ENCODE results near the gene TACR1. TPM values are rescaled to one million over a fixed set of nuclear protein-coding genes. Genes with fewer than 3 reads are reported as not detected.
A peak's percentile ranks its signal among the peaks of the same experiment; 100 is the strongest.

TACR1 gene
- total RNA-seq, 1 experiment from 2014 or later = not detected

DNA sequence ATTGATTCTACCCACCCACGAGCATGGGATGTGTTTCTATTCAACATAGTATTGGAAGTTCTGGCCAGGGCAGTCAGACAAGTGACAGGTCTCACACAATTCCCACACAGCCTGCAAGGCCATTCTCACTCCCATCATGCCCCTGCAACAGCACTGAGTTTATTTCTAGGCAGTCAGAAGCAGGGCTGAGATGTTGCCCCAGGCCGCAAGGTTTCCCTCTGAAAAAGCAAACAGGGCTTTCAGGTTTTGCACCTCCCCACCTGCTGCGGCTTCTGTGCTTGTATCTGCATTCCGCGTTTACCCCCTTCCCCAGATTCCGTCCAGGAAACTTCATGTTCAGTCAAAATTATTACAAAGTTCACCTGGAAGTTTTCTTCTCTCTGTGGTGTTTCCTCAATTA lies 9.4 kb upstream of the TACR1 start:
- Histone ChIP-seq H3K4me2 (peak overlapping the region; percentile 71), H4K20me1 (ENCODE audit: insufficient read depth) (no peaks in the 10 kb centered on the region; the same call in 1 of the 2 replicates), H3K4me3 (peak overlapping the region; percentile 36; the same call in 1 of the 2 replicates), H3K27me3 (ENCODE audit: insufficient read depth, low read depth) (no peaks in the 10 kb centered on the region), H3K79me2 (ENCODE audit: low read depth) (no peaks in the 10 kb centered on the region), H3K4me1 (replicated peaks; ENCODE audit: insufficient read depth) (peaks cover 17% of the 10 kb centered on the region), H3K27ac (peak overlapping the region; percentile 47), H2AFZ (peak overlapping the region; percentile 65), H3K36me3 (ENCODE audit: low read depth) (no peaks in the 10 kb centered on the region), H3K9me2 (ENCODE audit: insufficient read depth) (no peaks in the 10 kb centered on the region; the same call in 1 of the 2 replicates), H3K9me3 (ENCODE audit: insufficient read depth, low read depth) (no peaks in the 10 kb centered on the region), H3F3A (ENCODE audit: insufficient read depth, low read depth) (peaks cover 3% of the 10 kb centered on the region; the same call in 1 of the 2 replicates)
- no TSS peak for BruUV-seq (replicated peaks)
- DNase-seq = peak; percentile 44 to 78
- ChIA-PET CTCF (no interaction called here), POLR2A (ENCODE audit: unreplicated experiment) (no interaction called here)
- intact Hi-C loops (cut with micrococcal nuclease; ENCODE audit: unreplicated experiment) = loop anchor here (1.0 kb wide), 1 partner anchor 43 kb away; no protein-coding TSS in a partner anchor
- TF ChIP-seq CTCF (conservative IDR thresholded peaks at IDR 0.05) (no peak), EZH2 (IDR thresholded peaks at IDR 0.05; ENCODE audit: low read depth) (no peak)

DNA sequence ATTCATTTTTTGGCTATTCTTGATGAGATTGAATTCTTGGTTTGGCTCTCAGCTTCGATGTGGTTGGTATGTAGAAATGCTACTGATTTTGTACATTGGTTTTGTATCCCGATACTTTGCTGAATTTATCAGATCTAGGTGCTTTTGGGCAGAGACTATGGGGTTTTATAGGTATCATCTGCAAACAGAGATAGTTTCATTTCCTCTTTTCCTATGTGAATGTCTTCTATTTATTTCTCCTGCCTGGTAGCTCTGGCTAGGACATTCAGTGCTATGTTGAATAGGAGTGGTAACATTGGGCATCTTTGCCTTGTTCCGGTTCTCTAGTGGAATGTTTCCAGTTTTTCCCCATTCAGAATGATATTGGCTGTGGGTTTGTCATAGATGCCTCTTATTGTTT lies 5.5 kb upstream of the TACR1 start:
- no peak overlapping the region for H3K4me3 ChIP-seq
- H2AFZ ChIP-seq = no peak overlapping the region
- no peaks in the 10 kb centered on the region for H3K79me2 ChIP-seq (ENCODE audit: low read depth)
- H3K36me3 ChIP-seq (ENCODE audit: low read depth) = no peaks in the 10 kb centered on the region
- no peak for DNase-seq
- CTCF ChIA-PET = no interaction called here
- H3K4me2 ChIP-seq = no peak overlapping the region
- H3K27ac ChIP-seq = no peak overlapping the region
- H3K9me3 ChIP-seq (ENCODE audit: insufficient read depth, low read depth) = no peaks in the 10 kb centered on the region
- H4K20me1 ChIP-seq (ENCODE audit: insufficient read depth) = no peaks in the 10 kb centered on the region
- intact Hi-C loops (cut with micrococcal nuclease; ENCODE audit: unreplicated experiment) = no loop called here
- H3K9me2 ChIP-seq (ENCODE audit: insufficient read depth) = no peaks in the 10 kb centered on the region
- POLR2A ChIA-PET (ENCODE audit: unreplicated experiment) = no interaction called here
- no TSS peak for BruUV-seq (replicated peaks)
- H3K27me3 ChIP-seq (ENCODE audit: insufficient read depth, low read depth) = peaks cover 14% of the 10 kb centered on the region; the same call in 1 of the 2 replicates
- no peak for TF ChIP-seq CTCF (conservative IDR thresholded peaks at IDR 0.05)
- TF ChIP-seq EZH2 (IDR thresholded peaks at IDR 0.05; ENCODE audit: low read depth) = no peak
- H3K4me1 ChIP-seq (replicated peaks; ENCODE audit: insufficient read depth) = peaks cover 19% of the 10 kb centered on the region
- H3F3A ChIP-seq (ENCODE audit: insufficient read depth, low read depth) = peaks cover 3% of the 10 kb centered on the region; the same call in 1 of the 2 replicates

DNA sequence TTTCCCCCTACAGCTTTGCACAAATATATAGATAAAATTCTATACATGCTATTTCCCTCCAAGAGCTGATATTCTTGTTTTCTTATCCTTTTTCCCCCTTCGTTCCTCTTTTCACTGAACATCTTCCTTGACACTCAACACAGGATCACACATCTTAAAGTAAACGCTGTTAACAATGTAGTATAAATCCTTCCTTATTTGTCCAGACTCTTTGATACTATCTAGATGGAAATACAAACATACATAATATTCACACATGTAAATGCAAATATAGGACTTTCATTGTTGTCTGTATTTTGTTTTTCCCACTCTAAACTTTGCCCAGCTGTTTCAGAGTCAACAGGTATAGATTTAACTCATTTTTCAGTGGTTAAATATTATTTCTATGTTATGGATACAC lies 3.0 kb upstream of the TACR1 start:
- no peaks in the 10 kb centered on the region for H4K20me1 ChIP-seq (ENCODE audit: insufficient read depth)
- H3K9me2 ChIP-seq (ENCODE audit: insufficient read depth) = no peaks in the 10 kb centered on the region
- H3K79me2 ChIP-seq (ENCODE audit: low read depth) = no peaks in the 10 kb centered on the region
- intact Hi-C loops (cut with micrococcal nuclease; ENCODE audit: unreplicated experiment) = no loop called here
- H3K4me2 ChIP-seq = no peak overlapping the region
- no peaks in the 10 kb centered on the region for H3F3A ChIP-seq (ENCODE audit: insufficient read depth, low read depth)
- ChIA-PET POLR2A (ENCODE audit: unreplicated experiment) (no interaction called here), CTCF (no interaction called here)
- TF ChIP-seq EZH2 (IDR thresholded peaks at IDR 0.05; ENCODE audit: low read depth) = no peak
- TF ChIP-seq CTCF (conservative IDR thresholded peaks at IDR 0.05) = no peak
- H3K27ac ChIP-seq = no peak overlapping the region
- no peaks in the 10 kb centered on the region for H3K9me3 ChIP-seq (ENCODE audit: insufficient read depth, low read depth)
- peaks cover 6% of the 10 kb centered on the region for H3K4me1 ChIP-seq (replicated peaks; ENCODE audit: insufficient read depth)
- H3K27me3 ChIP-seq (ENCODE audit: insufficient read depth, low read depth) = peaks cover 34% of the 10 kb centered on the region; the same call in 1 of the 2 replicates
- DNase-seq = no peak
- H2AFZ ChIP-seq = no peak overlapping the region
- no TSS peak for BruUV-seq (replicated peaks)
- H3K36me3 ChIP-seq (ENCODE audit: low read depth) = no peaks in the 10 kb centered on the region
- H3K4me3 ChIP-seq = no peak overlapping the region
